HCT116 (cell line): ENCODE results near the gene CFAP45. TPM values are rescaled to one million over a fixed set of nuclear protein-coding genes. Genes with fewer than 3 reads are reported as not detected.

Source experiments
- ATAC-seq: fragments of 200-7000 bp; cut with Tn5 transposase; 2 replicates; pipeline ENCODE4 v1.9.1; 2020; ENCODE audit warnings: mild to moderate bottlenecking, moderate library complexity
- BruUV-seq: library from RNA; stranded (reverse); fragments of 400-500 nt; replicated peaks from 2 replicates; lab custom pipeline; 2021; lab: Mats Ljungman, UMichigan
- CTCF ChIA-PET: fragments of 300-600 bp; sonication (Branson Sonifier 250); formaldehyde crosslinking; loops from one replicate; lab custom pipeline; 2021; ENCODE audit warnings: antibody characterized with exemption; lab: Charles Lee
- POLR2A ChIA-PET: fragments of 300-600, 350-600 bp; sonication (Branson Sonifier 250); formaldehyde crosslinking; loops from one replicate; lab custom pipeline; 2021; ENCODE audit warnings: antibody characterized with exemption; lab: Charles Lee
- RAD21 ChIA-PET, 2 experiments: fragments of 300-600 bp; sonication (Branson Sonifier 250); formaldehyde crosslinking; loops; one replicate each; lab custom pipeline; 2023; ENCODE audit warnings: low total read pairs in 2 of 2; ENCODE audit not compliant: uncharacterized antibody in 2 of 2, unreplicated experiment in 2 of 2, low non-redundant PET in 1 of 2; lab: Charles Lee
- DNase-seq: peaks from one replicate; pipeline ENCODE4 v3.0.0-alpha.2; 2010; ENCODE audit warnings: low read depth, low spot score
- H2AFZ ChIP-seq: fragments of 200-600 bp; shearing (Covaris generic), sonication (generic); 2 replicates; pipeline ENCODE4 v1.6.1; 2017; ENCODE audit warnings: low read depth, mixed run types, mixed read lengths, antibody characterized with exemption, low read length; ENCODE audit not compliant: poor library complexity, severe bottlenecking
- H3K27ac ChIP-seq: 2 replicates; pipeline ENCODE4 v1.5.1; 2012; ENCODE audit warnings: low read depth, low read length
- H3K27me3 ChIP-seq: fragments of 200-600 bp; sonication (generic); 2 replicates; pipeline ENCODE4 v1.6.1; 2016; ENCODE audit warnings: mixed run types, low read length, mixed read lengths; ENCODE audit not compliant: insufficient read depth
- H3K36me3 ChIP-seq, 2 experiments: fragments of 200-500 bp in 1 of 2; fragments of 200-600 bp in 1 of 2; sonication (Bioruptor generic) in 1 of 2; sonication (generic) in 1 of 2; 2 replicates each; pipeline versions ENCODE4 v1.5.1 to v1.6.1; 2014 to 2016; ENCODE audit warnings: low read length in 2 of 2, inconsistent platforms in 1 of 2, mixed read lengths in 1 of 2, mixed run types in 1 of 2; ENCODE audit not compliant: insufficient read depth in 2 of 2, control insufficient read depth in 1 of 2
- H3K4me1 ChIP-seq, 2 experiments: fragments of 200-600 bp in 1 of 2; sonication (generic) in 1 of 2; 2 replicates each; pipeline versions ENCODE4 v1.5.1 to v1.6.1; 2012 to 2017; ENCODE audit warnings: low read length in 2 of 2, inconsistent platforms in 1 of 2, mild to moderate bottlenecking in 1 of 2, mixed read lengths in 1 of 2, mixed run types in 1 of 2, moderate library complexity in 1 of 2; ENCODE audit not compliant: insufficient read depth in 2 of 2, control insufficient read depth in 1 of 2
- H3K4me2 ChIP-seq: fragments of 200-600 bp; sonication (generic); 2 replicates; pipeline ENCODE4 v1.6.1; 2017; ENCODE audit warnings: mixed run types, low read length, mixed read lengths
- H3K4me3 ChIP-seq, 2 experiments: fragments of 200-600 bp in 1 of 2; sonication (generic) in 1 of 2; replicated peaks in 1 of 2; 2 replicates each; pipeline ENCODE4 v1.5.1; 2011 to 2016; ENCODE audit warnings: low read length in 2 of 2, control low read depth in 1 of 2, low read depth in 1 of 2, mild to moderate bottlenecking in 1 of 2, mixed read lengths in 1 of 2, mixed run types in 1 of 2
- H3K79me2 ChIP-seq: fragments of 200-600 bp; sonication (generic); 2 replicates; pipeline ENCODE4 v1.6.1; 2017; ENCODE audit warnings: mild to moderate bottlenecking, mixed run types, low read length, moderate library complexity, mixed read lengths; ENCODE audit not compliant: insufficient read depth
- H3K9ac ChIP-seq: fragments of 200-600 bp; sonication (generic); 2 replicates; pipeline ENCODE4 v1.6.1; 2016; ENCODE audit warnings: low read length, mixed read lengths
- H3K9me2 ChIP-seq: fragments of 200-600 bp; sonication (generic), shearing (Covaris generic); 2 replicates; pipeline ENCODE4 v1.6.1; 2017; ENCODE audit warnings: mixed run types, mild to moderate bottlenecking, moderate library complexity; ENCODE audit not compliant: insufficient read depth
- H3K9me3 ChIP-seq, 2 experiments: fragments of 200-500 bp in 1 of 2; fragments of 200-600 bp in 1 of 2; sonication (Bioruptor generic) in 1 of 2; sonication (generic) in 1 of 2; 2 replicates each; pipeline ENCODE4 v1.6.1; 2014 to 2017; ENCODE audit warnings: low read length in 2 of 2, mixed read lengths in 2 of 2, inconsistent platforms in 1 of 2, low read depth in 1 of 2, mild to moderate bottlenecking in 1 of 2, mixed run types in 1 of 2, moderate library complexity in 1 of 2; ENCODE audit not compliant: control insufficient read depth in 1 of 2, insufficient read depth in 1 of 2
- H4K20me1 ChIP-seq: fragments of 200-600 bp; sonication (generic), shearing (Covaris generic); 2 replicates; pipeline ENCODE4 v1.6.1; 2017; ENCODE audit warnings: mixed run types, mild to moderate bottlenecking, moderate library complexity; ENCODE audit not compliant: insufficient read depth
- CBX3 ChIP-seq: IDR thresholded peaks from 2 replicates; pipeline ENCODE4 v1.6.1; 2012; ENCODE audit warnings: low read depth
- CEBPB ChIP-seq: IDR thresholded peaks from 2 replicates; pipeline ENCODE4 v1.6.1; 2012; ENCODE audit warnings: low read depth
- EGR1 ChIP-seq: IDR thresholded peaks from 2 replicates; pipeline ENCODE4 v1.6.1; 2012; ENCODE audit warnings: low read depth
- EZH2 ChIP-seq: fragments of 200-600 bp; sonication (generic); IDR thresholded peaks from 2 replicates; pipeline ENCODE4 v1.6.1; 2017; ENCODE audit warnings: antibody characterized with exemption, mixed run types
- FOSL1 ChIP-seq: IDR thresholded peaks from 2 replicates; pipeline ENCODE4 v1.6.1; 2012; ENCODE audit warnings: low read depth
- JUND ChIP-seq: IDR thresholded peaks from 2 replicates; pipeline ENCODE4 v1.6.1; 2012
- POLR2A ChIP-seq: IDR thresholded peaks from 2 replicates; pipeline ENCODE4 v1.7.0; 2011; ENCODE audit warnings: borderline replicate concordance; ENCODE audit not compliant: insufficient read depth, insufficient read length; ENCODE audit errors: extremely low read depth
- POLR2AphosphoS5 ChIP-seq: IDR thresholded peaks from 2 replicates; pipeline ENCODE4 v1.6.1; 2011; ENCODE audit warnings: mild to moderate bottlenecking, low read depth, low read length, moderate library complexity
- SP1 ChIP-seq: IDR thresholded peaks from 2 replicates; pipeline ENCODE4 v1.6.1; 2012; ENCODE audit warnings: low read depth
- TCF7L2 ChIP-seq: IDR thresholded peaks from 2 replicates; pipeline ENCODE4 v1.7.0; 2011; ENCODE audit warnings: borderline replicate concordance, inconsistent platforms; ENCODE audit not compliant: insufficient read depth, insufficient read length; ENCODE audit errors: extremely low read depth
- YY1 ChIP-seq: IDR thresholded peaks from 2 replicates; pipeline ENCODE4 v1.6.1; 2011; ENCODE audit warnings: low read length, low read depth, moderate library complexity, mild to moderate bottlenecking; ENCODE audit not compliant: insufficient replicate concordance; ENCODE audit errors: extremely low read depth
- ZFX ChIP-seq: fragments of 450-650 bp; IDR thresholded peaks from 2 replicates; pipeline ENCODE4 v1.6.1; 2017
- ZNF274 ChIP-seq: fragments of 200-500 bp; sonication (Bioruptor generic); IDR thresholded peaks from 2 replicates; pipeline ENCODE4 v1.6.1; 2014; ENCODE audit warnings: mild to moderate bottlenecking, low read depth, low read length, inconsistent platforms
- intact Hi-C: fragments of 100-400 bp; cut with micrococcal nuclease; formaldehyde crosslinking; loops from 2 replicates; pipeline ENCODE4 v1.10.0; 2022
- total RNA-seq: library from RNA; stranded (reverse); gene quantifications from one replicate; pipeline ENCODE4 v1.2.1, GENCODE V29; 2021; ENCODE audit not compliant: unreplicated experiment
- TF ChIP-seq, protein P1 (sequence below): IDR thresholded peaks from 2 replicates; pipeline ENCODE4 v1.6.1; 2011; ENCODE audit warnings: mild to moderate bottlenecking, low read length, moderate library complexity; ENCODE audit not compliant: insufficient replicate concordance; ENCODE audit errors: extremely low read depth
- TF ChIP-seq, protein P2 (sequence below): IDR thresholded peaks from 2 replicates; pipeline ENCODE4 v1.6.1; 2012; ENCODE audit warnings: low read depth
- TF ChIP-seq, protein P3 (sequence below): IDR thresholded peaks from 2 replicates; pipeline ENCODE4 v1.6.1; 2012

CFAP45 gene
- total RNA-seq, 1 experiment from 2014 or later = 0.59 TPM

DNA sequence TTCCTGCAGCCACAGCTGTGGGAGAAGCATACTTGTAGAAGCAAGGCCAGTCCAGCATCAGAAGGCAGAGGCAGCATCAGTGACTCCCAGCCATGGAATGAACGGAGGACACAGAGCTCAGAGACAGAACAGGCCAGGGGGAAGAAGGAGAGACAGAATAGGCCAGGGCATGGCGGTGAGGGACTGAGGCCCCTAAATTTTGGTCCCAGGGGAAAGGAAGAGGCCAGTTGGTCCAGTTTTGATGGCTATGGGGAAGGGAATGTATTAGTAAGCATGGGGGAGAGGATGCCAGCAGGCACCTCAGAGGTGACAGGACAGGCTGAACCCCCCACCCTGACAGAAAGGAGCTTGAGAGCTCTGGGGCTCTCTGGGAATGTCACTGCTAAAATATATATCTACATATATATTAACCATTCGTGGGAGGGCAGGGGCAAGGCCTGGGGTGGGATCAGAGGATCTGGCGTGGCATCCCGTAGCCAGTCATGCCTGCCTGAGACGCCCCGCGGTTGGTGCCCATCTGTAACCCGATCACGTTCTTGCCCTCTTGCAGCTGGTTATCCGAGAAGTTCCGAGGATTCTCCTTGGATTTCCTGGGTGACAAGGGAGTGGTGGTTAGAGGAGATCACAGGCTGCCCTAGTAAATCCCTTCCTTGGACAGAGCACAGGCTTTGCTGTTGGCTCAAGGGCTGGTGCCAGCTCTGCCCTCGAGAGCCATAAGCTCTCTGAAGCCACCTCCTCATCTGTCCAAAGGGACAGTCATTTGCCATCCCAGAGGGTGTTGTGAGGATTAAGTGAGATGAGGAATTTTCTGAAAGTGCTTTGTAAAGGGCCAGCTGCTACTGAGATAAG, 18.6 kb upstream of the CFAP45 start:
- peaks cover 27% of the 10 kb centered on the region for H3K79me2 ChIP-seq
- H3K4me2 ChIP-seq = no peak overlapping the region
- H3K9me3 ChIP-seq = no peaks in the 10 kb centered on the region
- H3K9ac ChIP-seq = no peak overlapping the region
- TF ChIP-seq CBX3 = no peak
- no peak for TF ChIP-seq SP1
- TF ChIP-seq ZFX = no peak
- TF ChIP-seq TCF7L2 = no peak
- no peak for TF ChIP-seq JUND
- TF ChIP-seq POLR2AphosphoS5 = no peak
- TF ChIP-seq, protein P1, sequence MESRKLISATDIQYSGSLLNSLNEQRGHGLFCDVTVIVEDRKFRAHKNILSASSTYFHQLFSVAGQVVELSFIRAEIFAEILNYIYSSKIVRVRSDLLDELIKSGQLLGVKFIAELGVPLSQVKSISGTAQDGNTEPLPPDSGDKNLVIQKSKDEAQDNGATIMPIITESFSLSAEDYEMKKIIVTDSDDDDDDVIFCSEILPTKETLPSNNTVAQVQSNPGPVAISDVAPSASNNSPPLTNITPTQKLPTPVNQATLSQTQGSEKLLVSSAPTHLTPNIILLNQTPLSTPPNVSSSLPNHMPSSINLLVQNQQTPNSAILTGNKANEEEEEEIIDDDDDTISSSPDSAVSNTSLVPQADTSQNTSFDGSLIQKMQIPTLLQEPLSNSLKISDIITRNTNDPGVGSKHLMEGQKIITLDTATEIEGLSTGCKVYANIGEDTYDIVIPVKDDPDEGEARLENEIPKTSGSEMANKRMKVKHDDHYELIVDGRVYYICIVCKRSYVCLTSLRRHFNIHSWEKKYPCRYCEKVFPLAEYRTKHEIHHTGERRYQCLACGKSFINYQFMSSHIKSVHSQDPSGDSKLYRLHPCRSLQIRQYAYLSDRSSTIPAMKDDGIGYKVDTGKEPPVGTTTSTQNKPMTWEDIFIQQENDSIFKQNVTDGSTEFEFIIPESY = no peak
- TF ChIP-seq, protein P2, sequence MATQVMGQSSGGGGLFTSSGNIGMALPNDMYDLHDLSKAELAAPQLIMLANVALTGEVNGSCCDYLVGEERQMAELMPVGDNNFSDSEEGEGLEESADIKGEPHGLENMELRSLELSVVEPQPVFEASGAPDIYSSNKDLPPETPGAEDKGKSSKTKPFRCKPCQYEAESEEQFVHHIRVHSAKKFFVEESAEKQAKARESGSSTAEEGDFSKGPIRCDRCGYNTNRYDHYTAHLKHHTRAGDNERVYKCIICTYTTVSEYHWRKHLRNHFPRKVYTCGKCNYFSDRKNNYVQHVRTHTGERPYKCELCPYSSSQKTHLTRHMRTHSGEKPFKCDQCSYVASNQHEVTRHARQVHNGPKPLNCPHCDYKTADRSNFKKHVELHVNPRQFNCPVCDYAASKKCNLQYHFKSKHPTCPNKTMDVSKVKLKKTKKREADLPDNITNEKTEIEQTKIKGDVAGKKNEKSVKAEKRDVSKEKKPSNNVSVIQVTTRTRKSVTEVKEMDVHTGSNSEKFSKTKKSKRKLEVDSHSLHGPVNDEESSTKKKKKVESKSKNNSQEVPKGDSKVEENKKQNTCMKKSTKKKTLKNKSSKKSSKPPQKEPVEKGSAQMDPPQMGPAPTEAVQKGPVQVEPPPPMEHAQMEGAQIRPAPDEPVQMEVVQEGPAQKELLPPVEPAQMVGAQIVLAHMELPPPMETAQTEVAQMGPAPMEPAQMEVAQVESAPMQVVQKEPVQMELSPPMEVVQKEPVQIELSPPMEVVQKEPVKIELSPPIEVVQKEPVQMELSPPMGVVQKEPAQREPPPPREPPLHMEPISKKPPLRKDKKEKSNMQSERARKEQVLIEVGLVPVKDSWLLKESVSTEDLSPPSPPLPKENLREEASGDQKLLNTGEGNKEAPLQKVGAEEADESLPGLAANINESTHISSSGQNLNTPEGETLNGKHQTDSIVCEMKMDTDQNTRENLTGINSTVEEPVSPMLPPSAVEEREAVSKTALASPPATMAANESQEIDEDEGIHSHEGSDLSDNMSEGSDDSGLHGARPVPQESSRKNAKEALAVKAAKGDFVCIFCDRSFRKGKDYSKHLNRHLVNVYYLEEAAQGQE = no peak
- TF ChIP-seq EGR1 = no peak
- TF ChIP-seq ZNF274 = no peak
- TF ChIP-seq POLR2A = no peak
- no peak for TF ChIP-seq YY1
- no peak for TF ChIP-seq CEBPB
- TF ChIP-seq EZH2 = no peak
- TF ChIP-seq, protein P3, sequence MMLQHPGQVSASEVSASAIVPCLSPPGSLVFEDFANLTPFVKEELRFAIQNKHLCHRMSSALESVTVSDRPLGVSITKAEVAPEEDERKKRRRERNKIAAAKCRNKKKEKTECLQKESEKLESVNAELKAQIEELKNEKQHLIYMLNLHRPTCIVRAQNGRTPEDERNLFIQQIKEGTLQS = no peak
- no peak for TF ChIP-seq FOSL1
- POLR2A ChIA-PET = no interaction called here
- CTCF ChIA-PET = interaction anchor here (1.8 kb wide), 1 partner anchor 89 kb away, joined by 4 read pairs; no protein-coding TSS in a partner anchor
- DNase-seq (no peak), ATAC-seq (no peak)
- peaks cover 7 to 14% of the 10 kb centered on the region in 2 experiments; a peak in 2 of 4 replicates for H3K36me3 ChIP-seq
- H3K9me2 ChIP-seq = no peaks in the 10 kb centered on the region
- no TSS peak for BruUV-seq
- RAD21 ChIA-PET = no interaction called here
- H4K20me1 ChIP-seq = no peaks in the 10 kb centered on the region
- intact Hi-C loops = no loop called here
- peaks cover 23 to 41% of the 10 kb centered on the region in 2 experiments for H3K4me1 ChIP-seq
- no peak overlapping the region for H3K27ac ChIP-seq
- H2AFZ ChIP-seq = no peak overlapping the region
- no peaks in the 10 kb centered on the region for H3K27me3 ChIP-seq
- H3K4me3 ChIP-seq = no peak overlapping the region
